ENCODE results near the gene AUTS2. TPM values are rescaled to one million over a fixed set of nuclear protein-coding genes. Genes with fewer than 3 reads are reported as not detected.

AUTS2 gene
- total RNA-seq, 4 donors from 2014 or later, result 29.8 to 114 (median 59.4) TPM

GRCh38 chr7:69593511-69593910 is 4.8 kb upstream of the AUTS2 start:
- no peak for DNase-seq

GRCh38 chr7:69595415-69595814 is 2.9 kb upstream of the AUTS2 start:
- in situ Hi-C loops (cut with MboI; ENCODE audit: low pct_ligation_motif_present in 1 of 4, low pct_unique_long_range_greater_than_20kb in 1 of 4, low sequenced_read_pairs in 3 of 4), result no loop called here

More at GRCh38 chr7:69593511-69593910, 4.8 kb upstream of the AUTS2 start:
- WGBS, 2 donors (ENCODE audit: low coverage in 1 of 2), result 34 to 47% methylated on average over 2 of the region's 2 CpGs
- intact Hi-C loops (cut with DNase I; ENCODE audit: low total_unique reads), result no loop called here
- H3K36me3 ChIP-seq, result no peaks in the 10 kb centered on the region
- H3K9me3 ChIP-seq, result no peaks in the 10 kb centered on the region
- peaks cover 0 to 12% (median 4%) of the 10 kb centered on the region in 4 donors for H3K4me1 ChIP-seq
- in situ Hi-C loops (cut with MboI; ENCODE audit: low pct_ligation_motif_present in 1 of 4, low pct_unique_long_range_greater_than_20kb in 1 of 4, low sequenced_read_pairs in 3 of 4), result no loop called here
- no peak overlapping the region for H3K4me3 ChIP-seq
- no peak overlapping the region for H3K27ac ChIP-seq
- no peak for TF ChIP-seq CTCF (IDR thresholded peaks at IDR 0.05)
- TF ChIP-seq POLR2A (IDR thresholded peaks at IDR 0.05), result no peak
- no peak for TF ChIP-seq EP300 (IDR thresholded peaks at IDR 0.05; ENCODE audit: low read depth)
- TF ChIP-seq POLR2AphosphoS5 (IDR thresholded peaks at IDR 0.05), result no peak
- peaks cover 16% of the 10 kb centered on the region for H3K27me3 ChIP-seq

GRCh38 chr7:69596056-69596455 is 2.2 kb upstream of the AUTS2 start:
- H3K4me1 ChIP-seq, result peaks cover 0 to 32% (median 17%) of the 10 kb centered on the region in 4 donors
- H3K4me3 ChIP-seq, result no peak overlapping the region
- H3K27me3 ChIP-seq, result peaks cover 42% of the 10 kb centered on the region
- H3K27ac ChIP-seq, result no peak overlapping the region
- WGBS, 2 donors (ENCODE audit: low coverage in 1 of 2), result 79 to 81% methylated on average over 2 to 7 of the region's 7 CpGs
- in situ Hi-C loops (cut with MboI; ENCODE audit: low pct_ligation_motif_present in 1 of 4, low pct_unique_long_range_greater_than_20kb in 1 of 4, low sequenced_read_pairs in 3 of 4) (no loop called here), intact Hi-C loops (cut with DNase I; ENCODE audit: low total_unique reads) (no loop called here)
- H3K9me3 ChIP-seq, result no peaks in the 10 kb centered on the region
- DNase-seq, result no peak
- H3K36me3 ChIP-seq, result no peaks in the 10 kb centered on the region
- no peak for TF ChIP-seq POLR2AphosphoS5 (IDR thresholded peaks at IDR 0.05)
- TF ChIP-seq CTCF (IDR thresholded peaks at IDR 0.05), result no peak
- no peak for TF ChIP-seq EP300 (IDR thresholded peaks at IDR 0.05; ENCODE audit: low read depth)
- TF ChIP-seq POLR2A (IDR thresholded peaks at IDR 0.05), result no peak

More at GRCh38 chr7:69595415-69595814, 2.9 kb upstream of the AUTS2 start:
- intact Hi-C loops (cut with DNase I; ENCODE audit: low total_unique reads), result no loop called here
- 91 to 94% methylated on average over 1 of the region's 1 CpG for WGBS, 2 donors (ENCODE audit: low coverage in 1 of 2)
- no peak overlapping the region for H3K4me3 ChIP-seq
- H3K27ac ChIP-seq, result no peak overlapping the region
- DNase-seq, result no peak
- no peak for TF ChIP-seq EP300 (IDR thresholded peaks at IDR 0.05; ENCODE audit: low read depth)
- TF ChIP-seq POLR2AphosphoS5 (IDR thresholded peaks at IDR 0.05), result no peak
- peaks cover 0 to 28% (median 16%) of the 10 kb centered on the region in 4 donors for H3K4me1 ChIP-seq
- no peaks in the 10 kb centered on the region for H3K36me3 ChIP-seq
- H3K9me3 ChIP-seq, result no peaks in the 10 kb centered on the region
- H3K27me3 ChIP-seq, result peaks cover 35% of the 10 kb centered on the region

GRCh38 chr7:69596723-69597277 is 1.5 kb upstream of the AUTS2 start:
- H3K4me1 ChIP-seq, result peaks cover 0 to 37% (median 17%) of the 10 kb centered on the region in 4 donors
- peaks cover 48% of the 10 kb centered on the region for H3K27me3 ChIP-seq
- H3K9me3 ChIP-seq, result no peaks in the 10 kb centered on the region
- TF ChIP-seq CTCF (IDR thresholded peaks at IDR 0.05) (no peak), POLR2AphosphoS5 (IDR thresholded peaks at IDR 0.05) (no peak), EP300 (IDR thresholded peaks at IDR 0.05; ENCODE audit: low read depth) (no peak), POLR2A (IDR thresholded peaks at IDR 0.05) (no peak)
- WGBS, 2 donors (ENCODE audit: low coverage in 1 of 2), result 14 to 15% methylated on average over 10 to 16 of the region's 16 CpGs
- intact Hi-C loops (cut with DNase I; ENCODE audit: low total_unique reads), result no loop called here
- H3K27ac ChIP-seq, result peak overlapping the region; percentile 81 to 94 (median 84)
- no peaks in the 10 kb centered on the region for H3K36me3 ChIP-seq
- in situ Hi-C loops (cut with MboI; ENCODE audit: low pct_ligation_motif_present in 1 of 4, low pct_unique_long_range_greater_than_20kb in 1 of 4, low sequenced_read_pairs in 3 of 4), result no loop called here
- H3K4me3 ChIP-seq, result peak overlapping the region in 3 of 4 donors; percentile 45 to 84 (median 56)
- DNase-seq, result no peak
